Measurements from ENCODE around the gene ZC3H12A. TPM values are rescaled to one million over a fixed set of nuclear protein-coding genes. Genes with fewer than 3 reads are reported as not detected.
"Not testable (repeated sequence)": the region's sequence is repeated elsewhere in the genome, so short reads cannot be mapped to it uniquely, and the experiment has no call there.

Gene ZC3H12A
- total RNA-seq, 6 experiments from 2014 or later = 5.6 to 7.0 (median 6.3) TPM

DNA sequence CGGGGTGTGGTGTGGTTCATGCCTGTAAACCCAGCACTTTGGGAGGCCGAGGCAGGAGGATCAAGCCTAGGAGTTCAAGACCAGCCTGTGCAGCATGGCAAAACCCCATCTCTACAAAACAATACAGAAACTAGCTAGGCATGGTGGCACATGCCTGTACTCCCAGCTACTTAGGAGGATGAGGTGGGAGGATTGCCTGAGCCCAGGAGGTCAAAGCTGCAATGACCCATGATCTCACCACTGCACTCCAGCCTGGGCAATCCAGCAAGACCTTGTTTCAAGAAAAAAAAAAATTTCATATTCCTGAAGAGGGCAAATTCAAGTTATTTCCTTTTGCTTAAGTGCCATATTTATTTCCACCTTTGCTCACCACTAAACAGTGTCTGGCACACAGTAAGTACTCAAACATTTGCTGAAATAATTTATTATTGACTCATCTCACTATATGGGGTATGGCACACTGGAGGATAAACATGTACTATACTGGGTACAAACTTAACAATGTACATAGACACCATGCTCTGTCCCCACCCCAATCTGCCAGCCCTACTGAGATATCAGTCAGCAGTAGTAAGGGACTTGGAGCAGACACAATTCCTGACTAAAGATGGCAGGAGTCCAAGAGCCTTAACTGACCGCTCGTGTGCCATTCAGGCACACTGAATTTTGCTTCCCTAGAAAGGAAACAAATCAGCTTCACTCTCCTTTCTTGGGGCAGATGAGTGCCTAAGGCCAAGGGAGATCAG lies 24.7 kb downstream of the ZC3H12A start:
- peak overlapping the region; percentile 80 for H3K27ac Mint-ChIP-seq
- no peaks in the 10 kb centered on the region for H3K9me3 Mint-ChIP-seq
- H3K4me1 Mint-ChIP-seq (ENCODE audit: low read depth) = peaks cover 30% of the 10 kb centered on the region
- DNase-seq = peak; percentile 68
- H3K4me3 Mint-ChIP-seq = peak overlapping the region; percentile 57
- H3K36me3 Mint-ChIP-seq (ENCODE audit: low read depth) = no peaks in the 10 kb centered on the region; the same call in 1 of the 2 replicates
- no peaks in the 10 kb centered on the region for H3K27me3 Mint-ChIP-seq (ENCODE audit: insufficient read depth)
- TF ChIP-seq, protein P1, sequence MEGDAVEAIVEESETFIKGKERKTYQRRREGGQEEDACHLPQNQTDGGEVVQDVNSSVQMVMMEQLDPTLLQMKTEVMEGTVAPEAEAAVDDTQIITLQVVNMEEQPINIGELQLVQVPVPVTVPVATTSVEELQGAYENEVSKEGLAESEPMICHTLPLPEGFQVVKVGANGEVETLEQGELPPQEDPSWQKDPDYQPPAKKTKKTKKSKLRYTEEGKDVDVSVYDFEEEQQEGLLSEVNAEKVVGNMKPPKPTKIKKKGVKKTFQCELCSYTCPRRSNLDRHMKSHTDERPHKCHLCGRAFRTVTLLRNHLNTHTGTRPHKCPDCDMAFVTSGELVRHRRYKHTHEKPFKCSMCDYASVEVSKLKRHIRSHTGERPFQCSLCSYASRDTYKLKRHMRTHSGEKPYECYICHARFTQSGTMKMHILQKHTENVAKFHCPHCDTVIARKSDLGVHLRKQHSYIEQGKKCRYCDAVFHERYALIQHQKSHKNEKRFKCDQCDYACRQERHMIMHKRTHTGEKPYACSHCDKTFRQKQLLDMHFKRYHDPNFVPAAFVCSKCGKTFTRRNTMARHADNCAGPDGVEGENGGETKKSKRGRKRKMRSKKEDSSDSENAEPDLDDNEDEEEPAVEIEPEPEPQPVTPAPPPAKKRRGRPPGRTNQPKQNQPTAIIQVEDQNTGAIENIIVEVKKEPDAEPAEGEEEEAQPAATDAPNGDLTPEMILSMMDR (IDR thresholded peaks at IDR 0.05) = no peak

DNA sequence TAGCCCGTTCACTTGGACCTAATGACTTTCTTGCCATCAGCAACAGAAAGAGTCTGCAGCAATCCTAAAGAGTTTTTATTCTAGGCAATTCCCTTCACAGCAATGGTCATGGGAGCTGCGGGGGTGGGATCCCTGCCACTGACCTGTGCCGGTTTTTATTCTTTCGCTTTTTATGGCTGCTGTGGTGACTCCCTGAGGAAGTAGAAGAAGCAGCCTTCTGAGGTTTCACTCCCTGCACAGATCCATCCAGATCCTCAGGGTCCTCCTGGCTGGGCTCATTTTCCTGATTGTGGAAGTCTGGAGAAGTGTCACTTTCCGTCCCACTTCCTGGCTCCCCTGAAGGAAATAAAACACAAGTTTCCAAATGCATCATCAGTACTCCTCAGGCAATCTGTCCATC lies 27.3 kb downstream of the ZC3H12A start:
- Mint-ChIP-seq H3K27me3 (ENCODE audit: insufficient read depth) (no peaks in the 10 kb centered on the region), H3K27ac (no peak overlapping the region), H3K4me3 (no peak overlapping the region), H3K36me3 (ENCODE audit: low read depth) (peaks cover 11% of the 10 kb centered on the region), H3K4me1 (ENCODE audit: low read depth) (peaks cover 16% of the 10 kb centered on the region), H3K9me3 (no peaks in the 10 kb centered on the region)
- DNase-seq = no peak
- TF ChIP-seq, protein P1 (IDR thresholded peaks at IDR 0.05) = no peak

DNA sequence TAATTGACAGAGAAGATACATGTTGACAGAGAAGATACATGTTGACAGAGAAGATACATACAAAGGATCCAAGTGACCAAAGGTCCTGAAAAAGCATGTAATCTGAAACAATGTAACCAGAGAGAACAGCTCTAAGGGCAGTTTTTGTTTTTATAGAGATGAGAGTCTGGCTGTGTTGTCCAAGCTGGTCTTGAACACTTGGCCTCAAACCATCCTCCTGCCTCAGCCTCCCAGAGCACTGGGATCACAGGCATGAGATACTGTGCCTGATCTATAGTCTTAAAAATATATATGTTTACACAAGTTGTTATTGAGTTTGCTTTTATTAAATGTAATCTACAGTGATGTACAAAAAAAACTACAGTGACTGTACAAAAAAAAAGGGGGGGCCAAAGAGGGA lies 27.7 kb downstream of the ZC3H12A start:
- H3K36me3 Mint-ChIP-seq (ENCODE audit: low read depth) = peaks cover 11% of the 10 kb centered on the region

DNA sequence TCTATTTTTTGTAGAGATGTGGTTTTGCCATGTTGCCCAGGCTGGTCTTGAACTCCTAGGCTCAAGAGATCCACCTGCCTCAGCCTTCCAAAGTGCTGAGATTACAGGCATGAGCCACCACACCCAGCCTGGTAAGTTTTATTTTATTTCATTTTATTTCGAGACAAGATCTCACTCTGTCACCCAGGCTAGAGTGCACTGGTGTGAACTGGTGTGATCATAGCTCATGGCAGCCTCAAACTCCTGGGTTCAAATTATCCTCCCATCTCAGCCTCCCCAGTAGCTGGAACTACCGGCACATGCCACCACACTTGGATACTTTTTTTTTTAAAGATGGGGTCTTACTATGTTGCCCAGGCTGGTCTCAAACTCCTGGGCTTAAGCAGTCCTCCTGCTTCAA lies 28.4 kb downstream of the ZC3H12A start:
- not testable (repeated sequence) for DNase-seq; H3K27me3 Mint-ChIP-seq (ENCODE audit: insufficient read depth); H3K4me3 Mint-ChIP-seq; H3K27ac Mint-ChIP-seq; H3K9me3 Mint-ChIP-seq
- Mint-ChIP-seq H3K36me3 (ENCODE audit: low read depth) (peaks cover 16% of the 10 kb centered on the region), H3K4me1 (ENCODE audit: low read depth) (peaks cover 15% of the 10 kb centered on the region)

More for the DNA sequence above, 27.7 kb downstream of the ZC3H12A start:
- Mint-ChIP-seq H3K4me3 (no peak overlapping the region), H3K4me1 (ENCODE audit: low read depth) (peaks cover 15% of the 10 kb centered on the region), H3K27me3 (ENCODE audit: insufficient read depth) (no peaks in the 10 kb centered on the region), H3K9me3 (no peaks in the 10 kb centered on the region), H3K27ac (no peak overlapping the region)
- DNase-seq = no peak
- TF ChIP-seq, protein P1 (IDR thresholded peaks at IDR 0.05) = no peak

DNA sequence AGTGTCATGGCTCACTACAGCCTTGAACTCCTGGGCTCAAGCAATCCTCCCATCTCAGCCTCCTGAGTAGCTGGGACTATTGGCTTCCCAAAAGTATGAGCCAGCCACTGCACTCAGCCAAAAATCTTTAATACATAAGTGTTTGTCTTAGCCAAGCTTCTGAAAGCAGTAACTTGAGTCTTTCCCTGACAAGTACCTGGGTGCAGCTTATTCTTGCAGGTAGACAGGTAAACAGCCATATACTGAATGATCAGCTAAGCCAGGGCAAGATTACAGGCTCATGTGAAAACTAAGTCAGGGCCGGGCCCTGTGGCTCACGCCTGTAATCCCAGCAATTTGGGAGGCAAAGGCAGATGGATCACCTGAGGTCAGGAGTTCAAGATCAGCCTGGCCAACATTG lies 32.4 kb downstream of the ZC3H12A start:
- Mint-ChIP-seq H3K9me3 (no peaks in the 10 kb centered on the region), H3K27ac (no peak overlapping the region), H3K4me3 (no peak overlapping the region), H3K27me3 (ENCODE audit: insufficient read depth) (no peaks in the 10 kb centered on the region), H3K36me3 (ENCODE audit: low read depth) (peaks cover 33% of the 10 kb centered on the region), H3K4me1 (ENCODE audit: low read depth) (peaks cover 12% of the 10 kb centered on the region)
- TF ChIP-seq, protein P1 (IDR thresholded peaks at IDR 0.05) = no peak
- DNase-seq = no peak

DNA sequence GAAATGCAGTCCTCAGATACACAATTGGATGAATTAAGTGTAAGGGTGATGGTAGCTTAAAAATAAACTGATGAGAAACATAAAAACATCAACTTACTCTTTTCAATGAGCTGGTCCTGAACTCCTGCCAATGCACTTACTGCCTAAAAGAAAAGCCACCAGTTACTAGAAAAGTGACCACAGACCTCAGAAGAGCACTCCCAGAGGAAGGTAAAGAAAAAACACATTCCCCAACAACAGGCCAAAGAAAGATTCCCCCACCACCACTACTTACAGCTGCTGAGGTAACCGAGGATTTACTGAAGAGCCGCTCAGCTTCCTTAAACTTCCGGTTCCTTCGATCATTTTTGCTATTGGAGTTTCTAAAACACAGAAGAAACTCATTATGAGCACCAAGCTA lies 34.8 kb downstream of the ZC3H12A start:
- Mint-ChIP-seq H3K36me3 (ENCODE audit: low read depth) (peaks cover 38% of the 10 kb centered on the region), H3K9me3 (no peaks in the 10 kb centered on the region), H3K4me3 (no peak overlapping the region), H3K27me3 (ENCODE audit: insufficient read depth) (no peaks in the 10 kb centered on the region), H3K27ac (no peak overlapping the region), H3K4me1 (ENCODE audit: low read depth) (peaks cover 22% of the 10 kb centered on the region)
- TF ChIP-seq, protein P1 (IDR thresholded peaks at IDR 0.05) = peak; percentile 35
- DNase-seq = peak; percentile 41

Measured in HFFc6 (cell line).